Heart left ventricle (tissue), 16 donors: ENCODE results near the gene DEFB124. TPM values are rescaled to one million over a fixed set of nuclear protein-coding genes. Genes with fewer than 3 reads are reported as not detected.

Experiments
- ATAC-seq, 4 donors: fragments of 200-7000 bp; cut with Tn5 transposase; one replicate each; pipeline ENCODE4 v1.9.1; 2020 to 2022; ENCODE audit warnings: moderate library complexity in 4 of 4, mild to moderate bottlenecking in 3 of 4, moderate number of reproducible peaks in 1 of 4
- DNase-seq, 5 donors: peaks; one replicate each; pipeline ENCODE4 v3.0.0-alpha.2; 2020
- H3K27ac ChIP-seq, 12 donors: fragments of 200-600 bp; sonication (generic) in 4 of 12; one replicate each; pipeline versions ENCODE4 v1.5.0 to v1.8.0; 2016 to 2022; ENCODE audit warnings: mild to moderate bottlenecking in 2 of 12
- H3K27me3 ChIP-seq, 9 donors: fragments of 200-600 bp; sonication (generic) in 2 of 9; one replicate each; pipeline versions ENCODE4 v1.5.1 to v1.8.0; 2016 to 2022; ENCODE audit warnings: mild to moderate bottlenecking in 3 of 9
- H3K36me3 ChIP-seq, 9 donors: fragments of 200-600 bp; sonication (generic) in 2 of 9; one replicate each; pipeline versions ENCODE4 v1.5.0 to v1.8.0; 2018 to 2022; ENCODE audit warnings: mild to moderate bottlenecking in 2 of 9
- H3K4me1 ChIP-seq, 12 donors: fragments of 200-600 bp; sonication (generic) in 4 of 12; one replicate each; pipeline versions ENCODE4 v1.5.0 to v1.8.0; 2016 to 2022; ENCODE audit warnings: mild to moderate bottlenecking in 3 of 12
- H3K4me3 ChIP-seq, 12 donors: fragments of 200-600 bp; sonication (generic) in 4 of 12; one replicate each; pipeline versions ENCODE4 v1.5.0 to v1.8.0; 2017 to 2022; ENCODE audit warnings: mild to moderate bottlenecking in 9 of 12, moderate library complexity in 4 of 12
- H3K9me3 ChIP-seq, 12 donors: fragments of 200-600 bp; sonication (generic) in 4 of 12; one replicate each; pipeline versions ENCODE4 v1.5.0 to v1.8.0; 2016 to 2022; ENCODE audit warnings: mild to moderate bottlenecking in 1 of 12
- POLR2A ChIP-seq, 2 donors: fragments of 450-650 bp; IDR thresholded peaks; one replicate each; pipeline ENCODE4 v1.6.1; 2017; ENCODE audit warnings: antibody characterized with exemption in 2 of 2, mild to moderate bottlenecking in 2 of 2, moderate library complexity in 2 of 2
- WGBS, 4 donors: extraction: QIAGEN DNeasy Blood & Tissue Kit in 2 of 4; methylation state at CpG; one replicate each; pipeline versions ENCODE4 v1.1.5 to v1.1.7; 2013 to 2018; 5-methylcytosine and 5-hydroxymethylcytosine counted together
- intact Hi-C, 10 donors: fragments of 100-400 bp; cut with DNase I; formaldehyde crosslinking; loops; one replicate each; pipeline versions ENCODE4 v1.11.1 to v1.14.2; 2022
- polyA plus RNA-seq, 2 donors: library from polyadenylated mRNA; stranded (reverse); fragments of 200-250 nt; gene quantifications; one replicate each; pipeline ENCODE4 v1.2.3, GENCODE V29; 2013
- total RNA-seq, 9 donors: library from RNA; depleted of rRNA in 2 of 9; stranded (reverse); fragments of >200 nt in 2 of 9; fragmentation: NEBNext Ultra II Directional in 3 of 9; extraction: Animal tissue kit (Norgen Biotek cat#: 25700) in 3 of 9; gene quantifications; one replicate each; pipeline versions ENCODE4 v1.1.0 to v1.2.4, GENCODE V29; 2016 to 2023
- TF ChIP-seq, protein P1 (sequence below), 12 donors: fragments of 200-600 bp; sonication (generic) in 4 of 12; IDR thresholded peaks; one replicate each; pipeline versions ENCODE4 v1.5.0 to v1.8.0; 2018 to 2022; ENCODE audit warnings: antibody characterized with exemption in 12 of 12, mild to moderate bottlenecking in 5 of 12
- donor health status: ischemic (EF 13 %, LVEDD 7.1; RV severe dilation, severe dysfunction).
- donor health status: healthy with polysubstance abuse.
- donor health status: DM: no; HTN: yes; CAD: no.
- donor health status: DM: no; HTN: no; CAD: no.
- donor health status: ischemic (EF 25% LVEDD 6.9; RV normal size, moderate dysfunction).
- donor health status: ischemic (EF 25% LVEDD 5.7; RV mildly dilated, moderate dysfunction).
- donor health status: healthy.
- donor health status: DM: yes; HTN: yes; CAD: no.
- donor health status: ischemic (EF 35%, LVEDD 5.7; RV mildly dilated, moderate dysfunction).
- donor health status: nonischemic (EF 11% LVEDD 7.7; RV severe dilation, severe dysfunction).
- donor health status: DM: yes; HTN: yes; CAD: no.
- donor health status: PGD.
- donor health status: ischemic (EF 29% LVEDD 5.4; RV normal size, mild dysfunction).
- donor health status: nonischemic (EF 23%, LVEDD 6.1; RV moderate dilation, normal function).

DEFB124 gene
- total and polyA plus RNA-seq, 11 donors = 0.76 TPM; not detected in 10

DNA sequence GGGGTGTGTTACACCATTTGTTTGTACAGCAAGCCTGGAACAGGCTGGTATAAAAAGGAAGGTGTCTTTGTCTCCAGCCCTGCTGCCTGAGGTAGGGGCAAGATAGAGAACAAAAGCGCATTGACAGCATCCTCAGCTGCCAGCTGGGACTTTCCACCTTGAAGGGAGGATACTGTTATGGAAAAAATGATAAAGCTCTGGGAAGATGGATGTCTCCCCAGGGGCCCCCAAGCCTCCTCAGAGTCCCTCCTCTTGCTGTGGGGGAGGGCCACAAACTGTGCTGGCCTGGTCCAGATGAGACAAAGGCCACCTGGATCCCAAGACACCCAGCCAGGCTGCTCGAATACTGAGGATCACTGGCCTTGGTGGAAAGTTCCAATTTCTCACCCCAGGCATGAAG lies 13.2 kb upstream of the DEFB124 start:
- WGBS, 4 donors = 52 to 69% (median 54%) methylated on average over 2 of the region's 2 CpGs

DNA sequence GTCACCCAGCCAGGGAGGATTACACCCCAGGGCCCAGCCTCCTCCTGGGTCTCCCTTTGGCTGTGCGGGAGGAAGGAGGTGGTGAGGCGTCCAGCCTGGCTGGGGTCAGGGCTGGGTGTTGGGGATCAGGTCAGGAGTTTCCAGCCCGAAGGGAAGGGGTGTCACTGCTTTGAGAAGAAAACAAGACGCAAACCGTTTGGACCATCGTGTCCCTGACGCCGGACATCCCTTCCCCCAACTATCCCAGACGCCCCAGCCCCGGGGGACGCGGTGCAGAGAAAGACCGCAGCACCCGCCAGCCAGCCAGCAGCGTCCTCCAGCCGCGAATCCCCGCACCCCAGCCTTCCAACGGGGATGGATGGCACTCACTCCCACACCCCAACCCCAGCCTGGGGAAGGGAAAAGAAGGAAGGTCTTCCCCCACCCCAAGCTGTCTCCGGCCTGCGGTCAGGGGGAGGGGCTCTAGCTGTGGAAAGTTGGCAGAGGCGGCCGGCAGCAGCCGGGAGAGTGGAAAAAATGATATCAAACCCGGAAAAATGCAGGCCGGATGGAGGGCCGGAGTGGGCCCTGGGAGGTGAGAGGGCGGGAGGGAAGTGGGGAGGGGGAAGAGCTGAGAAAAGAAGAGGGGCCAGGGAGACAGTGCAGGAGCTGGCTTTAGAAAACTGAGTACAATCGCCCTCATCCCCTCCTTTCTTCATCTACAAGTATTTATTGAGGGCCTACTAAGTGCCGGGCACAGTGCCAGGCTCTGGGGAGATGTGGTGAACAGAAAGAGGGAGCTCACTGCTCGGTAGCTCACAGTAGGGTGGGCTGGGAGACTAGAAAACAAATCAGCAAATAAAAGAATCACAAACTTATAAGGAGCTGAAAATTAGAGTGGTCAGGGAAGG lies 10.8 kb upstream of the DEFB124 start:
- Histone ChIP-seq H3K27me3 (peaks cover 0 to 12% (median 0%) of the 10 kb centered on the region in 9 donors), H3K36me3 (no peaks in the 10 kb centered on the region), H3K9me3 (no peaks in the 10 kb centered on the region), H3K4me3 (peak overlapping the region in 10 of 12 donors; percentile 3 to 48 (median 38)), H3K4me1 (peaks cover 0 to 32% (median 3%) of the 10 kb centered on the region in 12 donors), H3K27ac (peak overlapping the region; percentile 64 to 98 (median 78))
- intact Hi-C loops = no loop called here
- WGBS, 4 donors = 6 to 12% (median 9%) methylated on average over 18 to 31 of the region's 31 CpGs
- TF ChIP-seq, protein P1, sequence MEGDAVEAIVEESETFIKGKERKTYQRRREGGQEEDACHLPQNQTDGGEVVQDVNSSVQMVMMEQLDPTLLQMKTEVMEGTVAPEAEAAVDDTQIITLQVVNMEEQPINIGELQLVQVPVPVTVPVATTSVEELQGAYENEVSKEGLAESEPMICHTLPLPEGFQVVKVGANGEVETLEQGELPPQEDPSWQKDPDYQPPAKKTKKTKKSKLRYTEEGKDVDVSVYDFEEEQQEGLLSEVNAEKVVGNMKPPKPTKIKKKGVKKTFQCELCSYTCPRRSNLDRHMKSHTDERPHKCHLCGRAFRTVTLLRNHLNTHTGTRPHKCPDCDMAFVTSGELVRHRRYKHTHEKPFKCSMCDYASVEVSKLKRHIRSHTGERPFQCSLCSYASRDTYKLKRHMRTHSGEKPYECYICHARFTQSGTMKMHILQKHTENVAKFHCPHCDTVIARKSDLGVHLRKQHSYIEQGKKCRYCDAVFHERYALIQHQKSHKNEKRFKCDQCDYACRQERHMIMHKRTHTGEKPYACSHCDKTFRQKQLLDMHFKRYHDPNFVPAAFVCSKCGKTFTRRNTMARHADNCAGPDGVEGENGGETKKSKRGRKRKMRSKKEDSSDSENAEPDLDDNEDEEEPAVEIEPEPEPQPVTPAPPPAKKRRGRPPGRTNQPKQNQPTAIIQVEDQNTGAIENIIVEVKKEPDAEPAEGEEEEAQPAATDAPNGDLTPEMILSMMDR (IDR thresholded peaks at IDR 0.05) = no peak
- no peak for TF ChIP-seq POLR2A (IDR thresholded peaks at IDR 0.05)
- DNase-seq (peak; percentile 78 to 90 (median 83)), ATAC-seq (peak; percentile 68 to 94 (median 92))

More for the DNA sequence above, 13.2 kb upstream of the DEFB124 start:
- peak in 1 of 4 donors; percentile 3 for ATAC-seq
- H3K9me3 ChIP-seq = no peaks in the 10 kb centered on the region
- DNase-seq = peak in 2 of 5 donors; percentile 36 to 53
- peak overlapping the region in 5 of 12 donors; percentile 8 to 92 (median 55) for H3K27ac ChIP-seq
- peaks cover 0 to 17% (median 0%) of the 10 kb centered on the region in 9 donors for H3K27me3 ChIP-seq
- no peak for TF ChIP-seq POLR2A (IDR thresholded peaks at IDR 0.05)
- TF ChIP-seq, protein P1 (IDR thresholded peaks at IDR 0.05) = no peak
- H3K36me3 ChIP-seq = no peaks in the 10 kb centered on the region
- H3K4me3 ChIP-seq = no peak overlapping the region
- intact Hi-C loops = no loop called here
- H3K4me1 ChIP-seq = peaks cover 0 to 32% (median 3%) of the 10 kb centered on the region in 12 donors

DNA sequence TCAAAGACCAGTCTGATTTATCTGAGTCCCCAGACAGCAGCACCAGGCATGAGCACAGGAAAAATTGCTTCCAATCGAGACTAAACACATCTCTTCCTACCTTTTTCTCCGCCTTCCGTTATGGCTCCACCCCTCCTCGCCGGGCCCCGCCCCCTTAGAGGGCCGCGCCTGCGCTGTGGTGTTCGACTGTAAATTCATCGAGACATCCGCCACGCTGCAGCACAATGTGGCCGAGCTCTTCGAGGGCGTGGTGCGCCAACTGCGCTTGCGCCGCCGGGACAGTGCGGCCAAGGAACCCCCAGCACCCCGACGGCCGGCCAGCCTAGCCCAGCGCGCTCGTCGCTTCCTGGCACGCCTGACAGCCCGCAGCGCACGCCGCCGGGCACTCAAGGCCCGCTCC lies 9.1 kb upstream of the DEFB124 start:
- WGBS, 4 donors = 39 to 56% (median 48%) methylated on average over 16 to 36 of the region's 36 CpGs
- Histone ChIP-seq H3K27ac (peak overlapping the region in 2 of 12 donors; percentile 79 to 87), H3K9me3 (no peaks in the 10 kb centered on the region), H3K4me3 (no peak overlapping the region), H3K4me1 (peaks cover 0 to 32% (median 3%) of the 10 kb centered on the region in 12 donors), H3K27me3 (peaks cover 0 to 12% (median 0%) of the 10 kb centered on the region in 9 donors), H3K36me3 (no peaks in the 10 kb centered on the region)
- no peak for ATAC-seq
- TF ChIP-seq, protein P1 (IDR thresholded peaks at IDR 0.05) = no peak
- TF ChIP-seq POLR2A (IDR thresholded peaks at IDR 0.05) = no peak
- no peak for DNase-seq
- intact Hi-C loops = no loop called here

DNA sequence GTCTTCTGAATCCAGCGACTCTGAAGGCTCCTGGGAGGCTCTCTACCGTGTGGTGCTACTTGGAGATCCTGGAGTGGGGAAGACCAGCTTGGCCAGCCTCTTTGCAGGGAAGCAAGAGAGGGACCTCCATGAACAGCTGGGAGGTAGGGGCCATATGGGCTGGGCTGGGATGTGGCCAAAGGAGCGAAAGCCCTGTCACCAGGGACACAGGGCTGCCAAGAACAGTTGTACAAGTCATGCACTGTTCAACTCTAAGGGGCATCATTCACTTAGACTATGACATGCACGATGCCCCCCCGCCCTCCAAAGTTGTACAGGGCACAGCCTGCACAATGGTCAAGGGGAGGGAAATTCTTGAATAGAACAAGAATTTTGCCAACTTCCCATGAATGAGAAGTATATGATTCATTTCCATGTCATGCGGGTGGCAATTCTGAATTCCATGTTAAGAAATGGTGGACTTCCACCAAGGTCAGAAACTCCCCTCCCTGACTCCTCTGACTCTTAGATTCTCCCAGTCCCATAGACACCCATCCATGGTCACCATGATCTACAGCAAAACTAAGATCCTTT lies 1.8 kb upstream of the DEFB124 start:
- no peak for DNase-seq
- ATAC-seq = peak in 1 of 4 donors; percentile 18
- H3K36me3 ChIP-seq = no peaks in the 10 kb centered on the region
- no peak for TF ChIP-seq POLR2A (IDR thresholded peaks at IDR 0.05)
- TF ChIP-seq, protein P1 (IDR thresholded peaks at IDR 0.05) = no peak
- H3K4me1 ChIP-seq = peaks cover 0 to 29% (median 9%) of the 10 kb centered on the region in 12 donors
- H3K27ac ChIP-seq = peak overlapping the region in 7 of 12 donors; percentile 19 to 91 (median 76)
- peak overlapping the region in 9 of 12 donors; percentile 54 to 78 (median 63) for H3K4me3 ChIP-seq
- WGBS, 4 donors = 66 to 73% (median 70%) methylated on average over 5 to 6 of the region's 6 CpGs
- H3K27me3 ChIP-seq = peaks cover 0 to 26% (median 19%) of the 10 kb centered on the region in 9 donors
- intact Hi-C loops = no loop called here
- no peaks in the 10 kb centered on the region for H3K9me3 ChIP-seq
